ENCODE measurements around the gene MCC. TPM values are rescaled to one million over a fixed set of nuclear protein-coding genes. Genes with fewer than 3 reads are reported as not detected.

The MCC gene
- total RNA-seq, 1 donor from 2014 or later = 26.9 TPM

DNA sequence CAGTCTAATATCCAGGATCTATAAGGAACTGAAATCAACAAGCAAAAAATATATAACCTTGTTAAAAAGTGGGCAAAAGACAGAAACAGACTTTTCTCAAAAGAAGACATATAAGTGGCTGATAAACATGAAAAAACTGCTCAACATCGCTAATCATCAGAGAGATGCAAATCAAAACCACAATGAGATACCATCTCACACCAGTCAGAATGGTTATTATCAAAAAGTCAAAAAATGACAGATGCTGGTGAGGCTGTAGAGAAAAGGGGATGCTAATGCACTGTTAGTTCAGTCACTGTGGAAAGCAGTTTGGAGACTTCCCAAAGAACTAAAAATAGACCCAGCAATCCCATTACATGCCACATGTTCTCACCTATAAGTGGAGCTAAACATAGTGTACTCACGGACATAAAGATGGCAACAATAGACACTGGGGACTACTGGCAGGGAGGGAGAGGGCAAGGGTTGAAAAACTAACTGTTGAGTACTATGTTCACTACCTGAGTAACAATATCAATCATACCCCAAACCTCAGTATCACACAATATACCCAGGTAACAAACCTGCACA lies 41.8 kb downstream of the MCC start:
- TF ChIP-seq CTCF (IDR thresholded peaks at IDR 0.05; ENCODE audit: insufficient read depth, low read depth, low read length) (no peak), EZH2 (IDR thresholded peaks at IDR 0.05; ENCODE audit: insufficient read depth, low read length) (no peak)
- no peaks in the 10 kb centered on the region for H3K27me3 Mint-ChIP-seq (ENCODE audit: low read depth, unreplicated experiment)
- no peak for FAIRE-seq
- Histone ChIP-seq H3K79me2 (ENCODE audit: insufficient read depth, low read length) (no peaks in the 10 kb centered on the region), H3K4me1 (ENCODE audit: insufficient read depth, low read length) (no peaks in the 10 kb centered on the region), H2AFZ (ENCODE audit: low read depth, low read length) (no peak overlapping the region), H4K20me1 (ENCODE audit: insufficient read depth, low read length) (no peaks in the 10 kb centered on the region), H3K4me2 (ENCODE audit: low read length) (no peak overlapping the region), H3K4me3 (ENCODE audit: insufficient read depth, low read depth, low read length) (no peak overlapping the region), H3K9ac (ENCODE audit: low read length) (no peak overlapping the region), H3K36me3 (ENCODE audit: insufficient read depth, low read length) (no peaks in the 10 kb centered on the region), H3K27me3 (ENCODE audit: insufficient read depth, low read length) (no peaks in the 10 kb centered on the region), H3K9me3 (ENCODE audit: insufficient read depth, low read depth, low read length) (no peaks in the 10 kb centered on the region), H3K27ac (ENCODE audit: low read depth, low read length) (no peak overlapping the region)
- no peak overlapping the region for H3K27ac Mint-ChIP-seq (ENCODE audit: unreplicated experiment)
- peaks cover 29% of the 10 kb centered on the region for H3K36me3 Mint-ChIP-seq (ENCODE audit: low read depth, unreplicated experiment)
- peaks cover 2% of the 10 kb centered on the region for H3K4me1 Mint-ChIP-seq (ENCODE audit: low read depth, unreplicated experiment)
- no peak overlapping the region for H3K4me3 Mint-ChIP-seq (ENCODE audit: unreplicated experiment)
- peaks cover 16% of the 10 kb centered on the region for H3K9me3 Mint-ChIP-seq (ENCODE audit: unreplicated experiment)
- no peak for DNase-seq (ENCODE audit: low read depth)

DNA sequence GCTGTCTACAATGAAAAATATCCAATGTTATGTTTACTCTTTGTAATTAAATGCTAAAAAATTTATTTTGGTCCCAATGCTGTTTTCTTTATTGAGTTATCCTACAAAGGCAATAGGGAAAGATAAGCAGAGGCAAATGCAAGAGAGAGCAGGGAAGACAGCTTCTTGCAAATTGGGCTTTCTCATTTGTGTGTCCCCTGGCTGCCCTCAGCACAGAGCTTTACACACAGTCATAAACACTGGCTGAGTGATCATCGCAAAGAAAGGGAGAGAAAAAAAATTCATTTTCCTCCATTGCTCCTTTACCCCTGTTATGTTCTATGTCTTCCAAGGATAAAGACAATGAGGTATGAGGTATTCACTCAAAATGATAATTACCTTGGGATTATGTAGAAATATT lies 51.1 kb downstream of the MCC start:
- TF ChIP-seq EZH2 (IDR thresholded peaks at IDR 0.05; ENCODE audit: insufficient read depth, low read length) (no peak), CTCF (IDR thresholded peaks at IDR 0.05; ENCODE audit: insufficient read depth, low read depth, low read length) (no peak)
- H3K9me3 ChIP-seq (ENCODE audit: insufficient read depth, low read depth, low read length) = no peaks in the 10 kb centered on the region
- no peak overlapping the region for H2AFZ ChIP-seq (ENCODE audit: low read depth, low read length)
- H3K4me2 ChIP-seq (ENCODE audit: low read length) = no peak overlapping the region
- H4K20me1 ChIP-seq (ENCODE audit: insufficient read depth, low read length) = no peaks in the 10 kb centered on the region
- FAIRE-seq (no peak), DNase-seq (ENCODE audit: low read depth) (no peak)
- H3K4me3 ChIP-seq (ENCODE audit: insufficient read depth, low read depth, low read length) = no peak overlapping the region
- H3K27me3 Mint-ChIP-seq (ENCODE audit: low read depth, unreplicated experiment) = no peaks in the 10 kb centered on the region
- H3K9me3 Mint-ChIP-seq (ENCODE audit: unreplicated experiment) = peaks cover 2% of the 10 kb centered on the region
- no peak overlapping the region for H3K27ac Mint-ChIP-seq (ENCODE audit: unreplicated experiment)
- H3K36me3 Mint-ChIP-seq (ENCODE audit: low read depth, unreplicated experiment) = peaks cover 13% of the 10 kb centered on the region
- no peaks in the 10 kb centered on the region for H3K4me1 ChIP-seq (ENCODE audit: insufficient read depth, low read length)
- H3K4me1 Mint-ChIP-seq (ENCODE audit: low read depth, unreplicated experiment) = no peaks in the 10 kb centered on the region
- no peak overlapping the region for H3K4me3 Mint-ChIP-seq (ENCODE audit: unreplicated experiment)
- H3K36me3 ChIP-seq (ENCODE audit: insufficient read depth, low read length) = no peaks in the 10 kb centered on the region
- H3K27ac ChIP-seq (ENCODE audit: low read depth, low read length) = no peak overlapping the region
- no peaks in the 10 kb centered on the region for H3K27me3 ChIP-seq (ENCODE audit: insufficient read depth, low read length)
- H3K9ac ChIP-seq (ENCODE audit: low read length) = no peak overlapping the region
- no peaks in the 10 kb centered on the region for H3K79me2 ChIP-seq (ENCODE audit: insufficient read depth, low read length)

- Histone ChIP-seq H3K4me3 (ENCODE audit: insufficient read depth, low read depth, low read length) (no peak overlapping the region), H3K36me3 (ENCODE audit: insufficient read depth, low read length) (no peaks in the 10 kb centered on the region), H3K9ac (ENCODE audit: low read length) (no peak overlapping the region), H3K79me2 (ENCODE audit: insufficient read depth, low read length) (no peaks in the 10 kb centered on the region), H3K9me3 (ENCODE audit: insufficient read depth, low read depth, low read length) (no peaks in the 10 kb centered on the region), H4K20me1 (ENCODE audit: insufficient read depth, low read length) (no peaks in the 10 kb centered on the region), H2AFZ (ENCODE audit: low read depth, low read length) (no peak overlapping the region), H3K27me3 (ENCODE audit: insufficient read depth, low read length) (no peaks in the 10 kb centered on the region), H3K4me2 (ENCODE audit: low read length) (no peak overlapping the region), H3K27ac (ENCODE audit: low read depth, low read length) (no peak overlapping the region), H3K4me1 (ENCODE audit: insufficient read depth, low read length) (no peaks in the 10 kb centered on the region)
- FAIRE-seq (no peak), DNase-seq (ENCODE audit: low read depth) (no peak)
- Mint-ChIP-seq H3K9me3 (ENCODE audit: unreplicated experiment) (peaks cover 2% of the 10 kb centered on the region), H3K4me1 (ENCODE audit: low read depth, unreplicated experiment) (no peaks in the 10 kb centered on the region), H3K27ac (ENCODE audit: unreplicated experiment) (no peak overlapping the region), H3K4me3 (ENCODE audit: unreplicated experiment) (no peak overlapping the region), H3K27me3 (ENCODE audit: low read depth, unreplicated experiment) (no peaks in the 10 kb centered on the region), H3K36me3 (ENCODE audit: low read depth, unreplicated experiment) (peaks cover 11% of the 10 kb centered on the region)
- no peak for TF ChIP-seq EZH2 (IDR thresholded peaks at IDR 0.05; ENCODE audit: insufficient read depth, low read length)
- no peak for TF ChIP-seq CTCF (IDR thresholded peaks at IDR 0.05; ENCODE audit: insufficient read depth, low read depth, low read length)
These were observed 52.7 kb downstream of the MCC start for GRCh38 chr5:113435575-113435974.
